Measurements from ENCODE around the gene ZBTB39. TPM values are rescaled to one million over a fixed set of nuclear protein-coding genes. Genes with fewer than 3 reads are reported as not detected.
"Not testable (repeated sequence)": the region's sequence is repeated elsewhere in the genome, so short reads cannot be mapped to it uniquely, and the experiment has no call there.

ZBTB39 gene
- total RNA-seq, 1 donor, result 5.2 TPM

DNA sequence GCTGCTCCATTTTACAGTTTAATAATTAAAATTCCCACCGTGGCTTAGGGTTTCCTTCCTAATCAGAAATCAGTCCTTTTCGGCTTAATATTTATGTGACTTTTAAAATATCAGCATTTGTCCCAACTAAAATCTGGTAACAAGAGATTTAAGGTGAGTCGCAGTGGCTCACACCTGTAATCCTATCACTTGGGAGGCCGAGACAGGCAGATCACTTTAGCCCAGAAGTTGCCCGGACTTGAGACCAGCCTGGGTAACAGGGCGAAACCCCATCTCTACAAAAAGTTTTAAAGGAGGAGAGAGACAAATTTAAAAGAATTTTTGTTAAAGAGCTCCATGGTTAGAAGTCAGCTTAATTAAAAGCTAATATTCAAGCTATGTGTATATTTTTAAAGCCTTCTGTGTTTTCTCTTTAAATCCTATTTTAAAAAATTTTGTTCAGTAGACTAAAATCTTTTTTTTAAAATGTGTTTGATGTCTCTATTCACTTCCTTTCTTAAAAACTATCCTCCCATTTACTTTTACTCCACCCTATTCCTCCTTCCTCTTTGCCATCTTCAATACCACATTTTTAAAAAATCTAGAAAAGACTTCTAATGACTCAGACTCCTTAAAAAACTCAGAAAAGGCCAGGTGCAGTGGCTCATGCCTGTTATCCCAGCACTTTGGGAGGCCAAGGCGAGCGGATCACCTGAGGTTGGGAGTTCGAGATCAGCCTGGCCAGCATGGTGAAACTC, 13.8 kb upstream of the ZBTB39 start:
- TF ChIP-seq, protein P1, sequence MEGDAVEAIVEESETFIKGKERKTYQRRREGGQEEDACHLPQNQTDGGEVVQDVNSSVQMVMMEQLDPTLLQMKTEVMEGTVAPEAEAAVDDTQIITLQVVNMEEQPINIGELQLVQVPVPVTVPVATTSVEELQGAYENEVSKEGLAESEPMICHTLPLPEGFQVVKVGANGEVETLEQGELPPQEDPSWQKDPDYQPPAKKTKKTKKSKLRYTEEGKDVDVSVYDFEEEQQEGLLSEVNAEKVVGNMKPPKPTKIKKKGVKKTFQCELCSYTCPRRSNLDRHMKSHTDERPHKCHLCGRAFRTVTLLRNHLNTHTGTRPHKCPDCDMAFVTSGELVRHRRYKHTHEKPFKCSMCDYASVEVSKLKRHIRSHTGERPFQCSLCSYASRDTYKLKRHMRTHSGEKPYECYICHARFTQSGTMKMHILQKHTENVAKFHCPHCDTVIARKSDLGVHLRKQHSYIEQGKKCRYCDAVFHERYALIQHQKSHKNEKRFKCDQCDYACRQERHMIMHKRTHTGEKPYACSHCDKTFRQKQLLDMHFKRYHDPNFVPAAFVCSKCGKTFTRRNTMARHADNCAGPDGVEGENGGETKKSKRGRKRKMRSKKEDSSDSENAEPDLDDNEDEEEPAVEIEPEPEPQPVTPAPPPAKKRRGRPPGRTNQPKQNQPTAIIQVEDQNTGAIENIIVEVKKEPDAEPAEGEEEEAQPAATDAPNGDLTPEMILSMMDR (IDR thresholded peaks at IDR 0.05; ENCODE audit: insufficient read depth, low read length), result no peak
- no peak for DNase-seq (ENCODE audit: low read depth)
- H3K4me3 ChIP-seq (ENCODE audit: low read depth, low read length), result no peak overlapping the region

DNA sequence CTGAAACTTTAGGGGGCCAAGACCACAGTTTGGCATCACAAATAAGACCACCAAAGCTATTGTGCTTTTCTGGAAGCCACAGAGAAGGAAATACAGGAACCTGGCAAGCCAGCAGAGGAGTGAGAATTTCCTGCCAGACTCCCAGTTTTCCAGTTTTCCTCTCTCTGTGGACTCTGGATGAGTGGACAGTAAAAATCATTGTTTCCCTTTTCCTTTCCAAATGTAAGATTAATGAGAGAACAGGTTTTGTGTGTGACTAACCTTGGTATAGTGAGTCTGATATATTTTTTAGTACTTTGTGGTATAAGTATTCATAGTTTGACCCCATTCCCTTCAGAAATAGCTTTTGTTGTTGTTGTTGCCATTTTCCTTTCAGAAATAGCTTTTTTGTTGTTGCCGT, 12.6 kb upstream of the ZBTB39 start:
- TF ChIP-seq, protein P1 (IDR thresholded peaks at IDR 0.05; ENCODE audit: insufficient read depth, low read length), result no peak
- no peak for DNase-seq (ENCODE audit: low read depth)
- H3K4me3 ChIP-seq (ENCODE audit: low read depth, low read length), result no peak overlapping the region

DNA sequence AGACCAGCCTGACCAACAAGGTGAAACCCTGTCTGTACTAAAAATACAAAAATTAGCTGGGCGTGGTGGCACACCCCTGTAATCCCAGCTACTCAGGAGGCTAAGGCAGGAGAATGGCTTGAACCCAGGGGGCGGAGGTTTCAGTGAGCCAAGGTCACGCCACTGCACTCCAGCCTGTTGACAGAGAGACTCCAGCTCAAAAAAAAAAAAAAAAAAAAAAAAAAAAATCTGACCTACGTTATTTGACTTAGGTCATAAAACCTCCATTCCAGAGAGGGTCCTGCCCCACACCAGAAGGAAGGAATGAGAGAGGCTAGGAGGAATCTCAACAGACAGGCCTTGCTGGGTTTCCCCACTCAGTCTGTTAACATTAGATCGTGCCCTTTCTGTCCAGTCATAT, 12.0 kb upstream of the ZBTB39 start:
- DNase-seq (ENCODE audit: low read depth); H3K4me3 ChIP-seq (ENCODE audit: low read depth, low read length): not testable (repeated sequence)

DNA sequence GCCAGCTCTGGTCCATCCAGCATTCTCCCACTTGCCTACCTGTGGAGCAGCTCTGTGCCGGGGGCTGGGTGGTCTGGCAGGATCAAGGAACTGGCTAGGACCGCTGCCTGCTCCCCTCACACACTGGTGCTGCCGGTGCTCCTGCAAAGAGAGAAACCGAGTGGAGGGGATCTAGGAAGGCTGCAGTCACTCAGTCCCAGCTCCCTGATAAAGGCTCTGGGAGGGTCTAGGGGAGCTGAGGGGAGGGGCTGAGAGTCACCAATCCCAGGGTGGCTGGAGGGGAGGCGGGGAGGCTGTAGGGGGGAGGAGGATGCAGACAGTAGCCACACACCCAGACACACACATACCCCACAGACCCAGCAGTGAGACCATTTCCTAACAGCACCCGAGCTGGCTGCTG, 10.0 kb upstream of the ZBTB39 start, which contains the start of gene TAC3:
Gene TAC3 (minus strand): TSS at position 182 of the 400 bp plus-strand sequence. CDS start 732 bp downstream, outside the sequence.
- no peak within 1 kb of the TSS for H3K4me3 ChIP-seq (ENCODE audit: low read depth, low read length)
- TF ChIP-seq, protein P1 (IDR thresholded peaks at IDR 0.05; ENCODE audit: insufficient read depth, low read length), result no peak
- DNase-seq (ENCODE audit: low read depth), result no peak

DNA sequence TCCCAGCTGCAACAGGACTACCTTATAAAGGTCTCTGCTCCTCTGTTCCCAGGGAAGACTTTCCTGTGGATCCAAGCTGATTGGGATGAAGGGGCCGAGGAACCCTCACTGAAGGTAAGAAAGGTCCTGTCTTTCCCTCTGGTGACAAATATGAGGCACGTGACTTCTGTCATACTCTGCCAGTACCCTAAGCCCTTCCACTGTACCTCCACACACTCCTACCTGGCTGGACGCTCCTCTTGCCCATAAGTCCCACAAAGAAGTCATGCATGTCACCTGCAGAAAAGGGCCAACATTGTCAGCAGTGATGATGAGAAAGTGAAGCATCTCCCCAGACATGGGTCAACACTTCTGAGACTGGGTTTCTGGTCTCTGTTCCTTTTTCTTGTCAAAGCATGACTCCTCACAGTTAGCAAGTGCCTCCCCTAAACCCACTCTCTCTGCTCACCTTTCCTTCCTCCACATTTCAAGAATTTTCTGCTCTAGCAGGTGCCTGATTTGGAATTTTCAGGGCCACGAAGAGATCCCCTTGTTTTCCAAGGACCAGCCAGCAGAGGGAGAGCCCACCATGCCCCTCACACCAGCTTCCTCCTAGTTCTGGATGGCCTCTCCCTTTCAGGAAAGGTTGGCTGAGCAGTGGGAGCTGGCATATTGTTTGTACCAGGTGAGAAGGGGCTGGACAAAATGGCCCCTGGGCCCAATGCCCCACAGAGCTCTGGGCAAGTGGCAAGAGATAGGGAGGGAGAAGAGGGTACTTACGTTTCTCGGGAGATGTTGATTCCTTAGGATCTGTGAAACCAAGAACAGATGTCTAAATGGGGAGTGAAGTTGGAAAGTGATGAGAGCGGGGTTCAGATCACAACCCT, 6.5 kb upstream of the ZBTB39 start:
- TF ChIP-seq, protein P1 (IDR thresholded peaks at IDR 0.05; ENCODE audit: insufficient read depth, low read length), result no peak
- no peak for DNase-seq (ENCODE audit: low read depth)

DNA sequence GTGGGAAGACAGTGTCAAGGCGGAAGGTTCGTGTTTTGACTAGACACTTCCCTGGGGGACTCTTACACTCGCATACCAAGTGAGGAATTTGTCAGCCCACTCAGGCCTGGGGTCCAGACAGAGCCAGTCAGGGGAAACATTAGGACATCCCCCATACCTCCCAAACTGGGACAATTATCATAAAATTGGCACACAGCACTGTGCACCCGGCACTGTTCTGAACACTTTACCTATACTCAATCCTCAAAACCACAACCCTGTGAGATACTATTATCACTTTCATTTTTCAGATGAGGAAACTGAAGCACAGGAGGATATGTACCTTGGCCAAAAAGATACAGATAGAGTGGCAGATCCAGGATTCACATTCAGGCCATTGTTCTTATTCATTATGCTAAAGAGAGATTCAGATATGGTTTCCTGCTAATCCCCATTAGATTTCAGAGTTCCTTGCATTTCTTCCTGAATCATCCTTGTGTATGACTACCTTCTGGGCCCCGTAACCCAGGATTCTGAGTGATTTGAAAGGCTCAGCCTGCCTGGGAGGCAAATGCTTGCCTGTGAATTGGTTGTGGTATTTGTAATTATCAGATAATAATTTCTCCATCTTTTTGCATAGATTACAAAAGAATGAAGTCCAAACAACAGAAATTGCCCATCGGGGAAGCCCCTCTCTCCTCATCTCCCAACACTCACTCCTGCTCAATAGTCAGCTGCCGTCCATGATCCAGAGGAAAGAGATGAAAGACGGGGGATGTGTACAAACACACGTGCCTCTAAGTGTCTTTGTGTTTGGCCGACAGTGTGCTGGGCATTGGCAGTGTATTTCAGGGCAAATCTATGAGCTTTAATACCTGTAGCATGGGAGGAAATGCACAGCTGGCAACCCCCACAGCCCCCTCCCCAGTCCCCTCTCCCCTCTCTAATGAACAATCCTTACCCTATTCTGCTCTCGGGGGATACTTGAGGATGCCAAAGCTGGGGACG, 5.4 kb upstream of the ZBTB39 start:
- TF ChIP-seq, protein P1 (IDR thresholded peaks at IDR 0.05; ENCODE audit: insufficient read depth, low read length), result no peak
- H3K4me3 ChIP-seq (ENCODE audit: low read depth, low read length), result no peak overlapping the region
- no peak for DNase-seq (ENCODE audit: low read depth)

More for the DNA sequence above, 6.5 kb upstream of the ZBTB39 start:
- H3K4me3 ChIP-seq (ENCODE audit: low read depth, low read length), result no peak overlapping the region

Data from fibroblast of the aortic adventitia (primary cell).